ENCODE data around the gene GRIPAP1. TPM values are rescaled to one million over a fixed set of nuclear protein-coding genes. Genes with fewer than 3 reads are reported as not detected.
A peak's percentile ranks its signal among the peaks of the same experiment; 100 is the strongest.

GRIPAP1 gene
- total RNA-seq, 1 donor from 2014 or later: 15.0 TPM

DNA sequence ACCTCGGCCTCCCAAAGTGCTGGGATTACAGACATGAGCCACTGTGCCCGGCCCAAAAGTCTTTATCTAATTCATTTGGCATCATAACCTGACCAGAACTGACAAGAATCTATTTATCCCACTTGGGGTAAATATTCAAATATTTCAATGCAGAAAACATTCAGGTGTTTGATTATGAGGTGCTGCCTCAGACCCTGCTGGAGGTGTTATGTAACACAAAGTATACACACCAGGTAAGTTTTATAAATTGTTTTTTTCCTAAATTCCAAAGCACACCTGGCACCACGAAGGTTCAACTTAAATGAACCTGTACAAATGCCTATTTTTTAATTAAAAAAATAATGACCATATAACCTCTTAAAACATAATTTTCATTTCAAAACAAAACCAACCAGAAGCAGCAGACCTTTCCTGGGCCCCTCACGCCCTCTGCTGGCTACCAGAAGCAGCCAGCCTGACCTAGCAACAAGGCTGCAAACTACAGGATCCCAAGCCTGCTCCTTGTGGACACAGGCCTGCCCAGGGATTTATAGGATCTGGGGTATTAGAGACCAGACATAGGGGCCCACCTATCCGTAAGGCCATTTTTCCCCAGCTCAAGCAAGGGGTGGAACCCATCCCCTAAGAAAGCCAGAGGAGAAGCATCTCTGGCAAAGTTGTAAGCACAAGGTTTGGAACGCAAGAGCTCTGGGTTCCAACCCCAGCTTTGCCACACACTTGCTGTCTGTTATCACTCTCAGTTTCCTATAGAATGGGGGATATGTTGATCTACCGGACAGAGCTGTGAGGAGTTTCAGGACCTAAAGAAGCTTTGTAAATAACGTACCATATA is 56.3 kb downstream of the GRIPAP1 start:
- intact Hi-C loops (cut with DNase I): no loop called here
- Histone ChIP-seq H3K4me3 (no peak overlapping the region), H3K27me3 (no peaks in the 10 kb centered on the region), H3K4me1 (no peaks in the 10 kb centered on the region), H3K27ac (no peak overlapping the region), H3K9me3 (no peaks in the 10 kb centered on the region), H3K36me3 (no peaks in the 10 kb centered on the region)
- no peak for DNase-seq (ENCODE audit: low spot score in 2 of 2)
- TF ChIP-seq, protein P1, sequence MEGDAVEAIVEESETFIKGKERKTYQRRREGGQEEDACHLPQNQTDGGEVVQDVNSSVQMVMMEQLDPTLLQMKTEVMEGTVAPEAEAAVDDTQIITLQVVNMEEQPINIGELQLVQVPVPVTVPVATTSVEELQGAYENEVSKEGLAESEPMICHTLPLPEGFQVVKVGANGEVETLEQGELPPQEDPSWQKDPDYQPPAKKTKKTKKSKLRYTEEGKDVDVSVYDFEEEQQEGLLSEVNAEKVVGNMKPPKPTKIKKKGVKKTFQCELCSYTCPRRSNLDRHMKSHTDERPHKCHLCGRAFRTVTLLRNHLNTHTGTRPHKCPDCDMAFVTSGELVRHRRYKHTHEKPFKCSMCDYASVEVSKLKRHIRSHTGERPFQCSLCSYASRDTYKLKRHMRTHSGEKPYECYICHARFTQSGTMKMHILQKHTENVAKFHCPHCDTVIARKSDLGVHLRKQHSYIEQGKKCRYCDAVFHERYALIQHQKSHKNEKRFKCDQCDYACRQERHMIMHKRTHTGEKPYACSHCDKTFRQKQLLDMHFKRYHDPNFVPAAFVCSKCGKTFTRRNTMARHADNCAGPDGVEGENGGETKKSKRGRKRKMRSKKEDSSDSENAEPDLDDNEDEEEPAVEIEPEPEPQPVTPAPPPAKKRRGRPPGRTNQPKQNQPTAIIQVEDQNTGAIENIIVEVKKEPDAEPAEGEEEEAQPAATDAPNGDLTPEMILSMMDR (IDR thresholded peaks at IDR 0.05): peak; percentile 40 to 68 (median 56)

DNA sequence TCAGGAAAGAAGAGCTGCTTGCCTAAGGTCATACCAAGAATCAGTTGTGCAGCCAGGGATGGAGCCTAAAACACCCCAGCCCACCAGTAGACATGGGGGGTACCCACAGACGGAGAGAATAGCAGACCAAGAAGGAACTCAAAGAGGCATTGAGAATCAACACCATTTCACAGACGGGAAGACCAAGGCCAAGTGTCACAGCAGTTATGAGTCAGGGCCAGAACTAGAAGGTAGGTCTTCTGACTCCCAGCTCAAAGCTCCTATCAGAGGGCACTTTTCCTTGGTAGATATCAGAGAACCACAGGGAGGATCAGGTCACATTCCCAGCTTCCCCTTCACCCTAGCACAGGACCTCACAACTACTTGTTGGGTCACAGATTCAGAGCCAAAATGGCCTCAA is 59.2 kb downstream of the GRIPAP1 start:
- no peak for DNase-seq (ENCODE audit: low spot score in 2 of 2)
- Histone ChIP-seq H3K27ac (no peak overlapping the region), H3K4me1 (no peaks in the 10 kb centered on the region), H3K9me3 (no peaks in the 10 kb centered on the region), H3K27me3 (no peaks in the 10 kb centered on the region), H3K36me3 (no peaks in the 10 kb centered on the region), H3K4me3 (no peak overlapping the region)
- intact Hi-C loops (cut with DNase I): no loop called here
- TF ChIP-seq, protein P1 (IDR thresholded peaks at IDR 0.05): no peak

DNA sequence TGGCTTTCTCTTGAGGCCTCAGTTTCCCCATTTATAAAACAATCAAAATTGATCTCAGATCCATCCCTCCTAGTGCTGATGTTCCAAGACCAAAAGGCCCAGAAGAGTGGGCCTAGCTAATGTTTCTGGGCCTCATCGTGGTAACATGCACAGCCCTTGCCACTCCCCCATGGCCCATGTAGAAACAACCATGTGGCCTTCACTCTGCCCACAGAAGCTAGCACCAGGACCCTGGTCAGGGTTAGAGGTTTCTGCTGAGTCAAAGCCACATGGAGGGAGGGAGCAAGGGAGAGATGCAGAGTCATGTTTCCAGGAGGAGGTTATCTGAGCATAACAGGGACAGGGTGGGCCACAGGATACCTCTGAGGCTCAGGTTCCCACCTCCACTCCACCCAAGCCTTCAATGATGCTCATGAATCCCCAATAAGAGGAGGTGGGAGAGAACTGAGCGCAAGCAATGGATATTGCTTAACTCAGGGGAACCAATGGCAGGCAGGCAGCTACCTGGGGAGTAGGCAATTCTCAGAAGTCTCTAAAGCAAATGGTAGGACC is 61.6 kb downstream of the GRIPAP1 start:
- H3K27ac ChIP-seq: no peak overlapping the region
- peaks cover 0 to 1% of the 10 kb centered on the region in 2 donors for H3K36me3 ChIP-seq
- H3K4me1 ChIP-seq: no peaks in the 10 kb centered on the region
- no peak overlapping the region for H3K4me3 ChIP-seq
- no peaks in the 10 kb centered on the region for H3K27me3 ChIP-seq
- DNase-seq (ENCODE audit: low spot score in 2 of 2): no peak
- H3K9me3 ChIP-seq: no peaks in the 10 kb centered on the region
- TF ChIP-seq, protein P1 (IDR thresholded peaks at IDR 0.05): no peak
- intact Hi-C loops (cut with DNase I): no loop called here

DNA sequence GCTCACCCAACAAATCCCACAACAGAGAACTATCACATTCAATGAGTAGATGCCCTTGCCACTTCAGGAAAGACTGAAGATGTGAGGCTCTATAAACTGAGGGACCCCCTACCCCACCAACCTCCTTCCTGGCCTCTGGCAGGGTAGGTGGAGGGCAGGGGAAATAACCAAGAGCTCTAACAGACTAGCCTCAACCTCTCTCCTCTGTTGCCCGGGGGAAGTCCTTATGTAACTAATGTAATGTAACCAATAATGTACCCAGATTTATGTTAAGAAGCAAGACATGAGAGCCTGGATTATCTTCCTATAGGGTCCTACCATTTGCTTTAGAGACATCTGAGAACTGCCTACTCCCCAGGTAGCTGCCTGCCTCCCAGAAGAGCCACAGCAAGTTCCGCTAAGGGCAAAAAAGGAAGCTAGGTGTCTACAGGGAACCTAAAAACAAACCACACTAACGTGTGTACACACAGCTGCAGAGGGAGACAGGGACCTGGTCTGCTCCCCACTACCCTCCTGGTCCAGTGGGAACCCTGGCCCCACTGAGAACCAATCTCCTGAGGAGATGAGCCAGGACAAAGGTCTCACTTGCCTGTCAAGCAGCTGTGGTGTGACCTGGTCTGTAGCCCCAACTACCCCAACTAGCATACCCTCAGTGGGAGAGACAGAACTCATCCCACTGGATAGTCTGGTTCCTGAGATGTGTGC is 62.4 kb downstream of the GRIPAP1 start:
- H3K4me3 ChIP-seq: no peak overlapping the region
- no peaks in the 10 kb centered on the region for H3K4me1 ChIP-seq
- H3K9me3 ChIP-seq: no peaks in the 10 kb centered on the region
- no peak for DNase-seq (ENCODE audit: low spot score in 2 of 2)
- no peaks in the 10 kb centered on the region for H3K27me3 ChIP-seq
- TF ChIP-seq, protein P1 (IDR thresholded peaks at IDR 0.05): no peak
- H3K36me3 ChIP-seq: peaks cover 0 to 4% of the 10 kb centered on the region in 2 donors
- no peak overlapping the region for H3K27ac ChIP-seq
- intact Hi-C loops (cut with DNase I): no loop called here

DNA sequence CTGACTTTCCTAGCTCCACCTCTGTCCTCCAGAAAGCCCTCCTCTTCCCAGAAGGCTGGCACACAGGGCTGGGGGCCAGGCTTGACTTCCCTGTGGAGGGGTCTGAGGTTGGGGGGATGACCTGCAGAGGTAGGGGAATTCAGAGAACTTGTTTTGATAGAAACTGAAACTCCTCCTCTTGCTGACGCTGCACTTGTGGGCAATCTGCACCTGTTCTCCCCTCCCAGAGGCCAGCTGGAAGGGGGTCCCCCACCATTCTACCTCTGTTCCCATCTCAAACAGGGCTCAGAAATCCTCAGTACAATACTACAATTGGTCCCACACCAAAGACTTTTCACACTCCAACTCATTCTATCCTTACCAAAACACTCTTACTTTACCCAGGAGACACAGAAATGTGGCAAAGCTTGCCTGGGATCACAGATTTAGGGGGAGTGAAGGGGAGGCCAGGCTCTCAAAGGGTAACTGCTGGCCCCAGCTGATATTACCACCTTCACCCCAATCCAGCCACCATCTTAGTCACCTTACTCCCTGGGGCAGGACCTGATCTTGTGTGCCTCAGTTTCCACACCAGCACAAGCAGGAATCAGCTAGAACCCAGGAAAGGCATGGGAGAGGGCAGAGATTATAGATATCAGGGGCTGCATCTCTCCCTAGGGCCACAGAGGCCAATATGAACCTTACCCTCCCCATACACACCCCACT is 63.2 kb downstream of the GRIPAP1 start:
- no peaks in the 10 kb centered on the region for H3K4me1 ChIP-seq
- TF ChIP-seq, protein P1 (IDR thresholded peaks at IDR 0.05): no peak
- no peaks in the 10 kb centered on the region for H3K27me3 ChIP-seq
- no peak overlapping the region for H3K27ac ChIP-seq
- no peak for DNase-seq (ENCODE audit: low spot score in 2 of 2)
- no peak overlapping the region for H3K4me3 ChIP-seq
- H3K9me3 ChIP-seq: no peaks in the 10 kb centered on the region
- peaks cover 0 to 7% of the 10 kb centered on the region in 2 donors for H3K36me3 ChIP-seq
- intact Hi-C loops (cut with DNase I): no loop called here

All from ascending aorta (tissue), 2 donors.